ENCODE measurements around the gene LRRC56. TPM values are rescaled to one million over a fixed set of nuclear protein-coding genes. Genes with fewer than 3 reads are reported as not detected.

The LRRC56 gene
- total and polyA plus RNA-seq, 2 of the 13 experiments (the other 11 are each of a cell fraction or from before 2014, with no cell fraction given), result 0.11 to 0.29 TPM

GRCh38 chr11:567629-568292 lies 30.4 kb downstream of the LRRC56 start:
- Histone ChIP-seq H3K79me2 (ENCODE audit: insufficient read depth, low read length) (peaks cover 16% of the 10 kb centered on the region), H3K9ac (ENCODE audit: insufficient read depth, low read depth, low read length) (peak overlapping the region; percentile 75), H3K9me3 (ENCODE audit: low read length) (no peaks in the 10 kb centered on the region), H3K4me2 (ENCODE audit: low read depth, low read length) (peak overlapping the region; percentile 80), H3K4me3 (replicated peaks in 1 of 3; ENCODE audit: insufficient read depth in 1 of 3, low read depth in 2 of 3, low read length in 3 of 3) (peak overlapping the region; percentile 75 to 97 (median 96)), H2AFZ (ENCODE audit: low read length) (no peak overlapping the region), H3K27ac (ENCODE audit: extremely low read length, insufficient read depth, low read length) (peak overlapping the region; percentile 3), H4K20me1 (ENCODE audit: insufficient read depth, low read length) (peaks cover 25% of the 10 kb centered on the region; the same call in 1 of the 2 replicates), H3K27me3 (ENCODE audit: control insufficient read depth in 1 of 2, insufficient read depth in 2 of 2, low read length in 2 of 2) (no peaks in the 10 kb centered on the region; a peak in 2 of 5 replicates), H3K4me1 (ENCODE audit: insufficient read depth, low read length) (peaks cover 68% of the 10 kb centered on the region), H3K36me3 (replicated peaks in 1 of 2; ENCODE audit: control insufficient read depth in 1 of 2, insufficient read depth in 2 of 2, low read length in 2 of 2) (peaks cover 0 to 2% of the 10 kb centered on the region in 2 experiments; a peak in 3 of 5 replicates)
- ChIA-PET CTCF (ENCODE audit: low intra/inter-chr PET ratio, low total read pairs) (no interaction called here), POLR2A (interaction anchor here (0.8 to 2.9 kb wide), 6 partner anchors 8 to 139 kb away, joined by 3 to 18 read pairs (median 4); partner anchors contain the start of genes HRAS, LMNTD2 and RNH1)
- no peak for DNase-seq (ENCODE audit: low spot score)
- intact Hi-C loops (cut with micrococcal nuclease; ENCODE audit: unreplicated experiment), result no loop called here
- BruUV-seq (replicated peaks), result TSS peak; percentile 65
- WGBS (ENCODE audit: low lambda C conversion rate), result 14% methylated on average over 8 of the region's 41 CpGs
- in situ Hi-C loops (cut with HindIII; ENCODE audit: extremely low pct_ligation_motif_present, low pct_unique_long_range_greater_than_20kb), result no loop called here
- no peak for FAIRE-seq
- peak; percentile 20 for ATAC-seq
- TF ChIP-seq NR1H2 (CRISPR knock-in tag; IDR thresholded peaks at IDR 0.05; ENCODE audit: borderline replicate concordance, low read depth), result no peak
- no peak for TF ChIP-seq CHD2 (IDR thresholded peaks at IDR 0.05; ENCODE audit: low read depth, low read length)
- TF ChIP-seq SMARCC2 (IDR thresholded peaks at IDR 0.05), result no peak
- 0 out of 2 replicates have a peak, but pooled peaks have one; percentile 16 for TF ChIP-seq IRF9 (CRISPR knock-in tag; IDR thresholded peaks at IDR 0.05; ENCODE audit: borderline replicate concordance)
- TF ChIP-seq HES4 (CRISPR knock-in tag; IDR thresholded peaks at IDR 0.05; ENCODE audit: borderline replicate concordance), result no peak
- 0 out of 2 replicates have a peak, but pooled peaks have one; percentile 33 for TF ChIP-seq KMT2A (CRISPR knock-in tag; IDR thresholded peaks at IDR 0.05)
- no peak for TF ChIP-seq ZBTB21 (CRISPR knock-in tag; IDR thresholded peaks at IDR 0.05)
- no peak for TF ChIP-seq SOX5 (CRISPR knock-in tag; IDR thresholded peaks at IDR 0.05; ENCODE audit: borderline replicate concordance)
- no peak for TF ChIP-seq ZFP82 (CRISPR knock-in tag; IDR thresholded peaks at IDR 0.05; ENCODE audit: borderline replicate concordance)
- no peak for TF ChIP-seq ZNF382 (CRISPR knock-in tag; IDR thresholded peaks at IDR 0.05; ENCODE audit: borderline replicate concordance)
- no peak for TF ChIP-seq FUBP1 (CRISPR knock-in tag; IDR thresholded peaks at IDR 0.05; ENCODE audit: borderline replicate concordance)
- no peak for TF ChIP-seq ZNF781 (CRISPR knock-in tag; IDR thresholded peaks at IDR 0.05; ENCODE audit: borderline replicate concordance, not compliant biosample characterization)
- no peak for TF ChIP-seq ZNF136 (CRISPR knock-in tag; IDR thresholded peaks at IDR 0.05; ENCODE audit: low read depth)
- TF ChIP-seq ZBTB7A (CRISPR knock-in tag; IDR thresholded peaks at IDR 0.05), result peak; percentile 40; the same call in 1 of the 2 replicates
- no peak for TF ChIP-seq ZBTB10 (CRISPR knock-in tag; IDR thresholded peaks at IDR 0.05; ENCODE audit: borderline replicate concordance)
- no peak for TF ChIP-seq RAD51 (IDR thresholded peaks at IDR 0.05; ENCODE audit: borderline replicate concordance)
- TF ChIP-seq JUND (CRISPR knock-in tag; IDR thresholded peaks at IDR 0.05), result no peak
- peak; percentile 37; the same call in 1 of the 2 replicates for TF ChIP-seq ZNF430 (CRISPR knock-in tag; IDR thresholded peaks at IDR 0.05)
- no peak for TF ChIP-seq REPIN1 (CRISPR knock-in tag; IDR thresholded peaks at IDR 0.05; ENCODE audit: borderline replicate concordance, low read depth)
